Psoas muscle (tissue), 8 donors: ENCODE results near the gene RPS2. TPM values are rescaled to one million over a fixed set of nuclear protein-coding genes. Genes with fewer than 3 reads are reported as not detected.

Experiments used
- ATAC-seq, 4 donors: fragments of 200-7000 bp; cut with Tn5 transposase; one replicate each; pipeline ENCODE4 v1.9.1; 2020; ENCODE audit warnings: moderate library complexity in 3 of 4, mild to moderate bottlenecking in 2 of 4
- DNase-seq, 2 donors: peaks; one replicate each; pipeline ENCODE4 v3.0.0-alpha.2; 2020
- H3K27ac ChIP-seq: fragments of 200-600 bp; one replicate; pipeline ENCODE4 v1.8.0; 2022
- H3K27me3 ChIP-seq, 3 donors: fragments of 200-600 bp in 1 of 3; one replicate each; pipeline versions ENCODE4 v1.6.1 to v1.8.0; 2013 to 2022; ENCODE audit warnings: low read length in 2 of 3, mild to moderate bottlenecking in 2 of 3, moderate library complexity in 1 of 3; ENCODE audit not compliant: insufficient read depth in 3 of 3
- H3K36me3 ChIP-seq, 2 donors: fragments of 200-600 bp in 1 of 2; one replicate each; pipeline versions ENCODE4 v1.6.1 to v1.8.0; 2013 to 2022; ENCODE audit warnings: low read depth in 1 of 2, mild to moderate bottlenecking in 1 of 2, moderate library complexity in 1 of 2; ENCODE audit not compliant: insufficient read depth in 1 of 2
- H3K4me1 ChIP-seq: fragments of 200-600 bp; one replicate; pipeline ENCODE4 v1.8.0; 2022
- H3K4me3 ChIP-seq: fragments of 200-600 bp; one replicate; pipeline ENCODE4 v1.8.0; 2022; ENCODE audit warnings: mild to moderate bottlenecking
- H3K9me3 ChIP-seq: fragments of 200-600 bp; one replicate; pipeline ENCODE4 v1.8.0; 2022
- WGBS, 3 donors: extraction: QIAGEN DNeasy Blood & Tissue Kit; methylation state at CpG; one replicate each; pipeline versions ENCODE4 v1.1.6 to v1.1.7; 2013; 5-methylcytosine and 5-hydroxymethylcytosine counted together
- intact Hi-C, 2 donors: fragments of 100-400 bp; cut with DNase I; formaldehyde crosslinking; loops; one replicate each; pipeline versions ENCODE4 v1.11.0 to v1.14.2; 2022
- polyA plus RNA-seq, 3 donors: library from polyadenylated mRNA; stranded (reverse); fragments of 200-250 nt; gene quantifications; one replicate each; pipeline ENCODE4 v1.2.3, GENCODE V29; 2013
- total RNA-seq, 4 donors: library from RNA; stranded (reverse); fragmentation: NEBNext Ultra II Directional in 2 of 4; extraction: Animal tissue kit (Norgen Biotek cat#: 25700) in 2 of 4; gene quantifications; one replicate each; pipeline versions ENCODE4 v1.2.1 to v1.2.4, GENCODE V29; 2021 to 2023
- TF ChIP-seq, protein P1 (sequence below): fragments of 200-600 bp; IDR thresholded peaks from one replicate; pipeline ENCODE4 v1.8.0; 2022; ENCODE audit warnings: antibody characterized with exemption
- donor health status: healthy with polysubstance abuse.
- donor health status: DM: no; HTN: no; CAD: no; lungs with moderate emphysema.
- donor health status: Bipolar disorder and iron deficiency.
- donor health status: healthy.
- donor health status: DM: yes; HTN: yes; CAD: no.
- donor health status: DM: no; HTN: no; CAD: no.
- donor health status: DM: no; HTN: no; CAD: no.
- donor health status: DM: yes; HTN: yes; CAD: no.

Gene RPS2
- total and polyA plus RNA-seq, 7 donors = 1,044 to 3,940 (median 1,902) TPM

DNA sequence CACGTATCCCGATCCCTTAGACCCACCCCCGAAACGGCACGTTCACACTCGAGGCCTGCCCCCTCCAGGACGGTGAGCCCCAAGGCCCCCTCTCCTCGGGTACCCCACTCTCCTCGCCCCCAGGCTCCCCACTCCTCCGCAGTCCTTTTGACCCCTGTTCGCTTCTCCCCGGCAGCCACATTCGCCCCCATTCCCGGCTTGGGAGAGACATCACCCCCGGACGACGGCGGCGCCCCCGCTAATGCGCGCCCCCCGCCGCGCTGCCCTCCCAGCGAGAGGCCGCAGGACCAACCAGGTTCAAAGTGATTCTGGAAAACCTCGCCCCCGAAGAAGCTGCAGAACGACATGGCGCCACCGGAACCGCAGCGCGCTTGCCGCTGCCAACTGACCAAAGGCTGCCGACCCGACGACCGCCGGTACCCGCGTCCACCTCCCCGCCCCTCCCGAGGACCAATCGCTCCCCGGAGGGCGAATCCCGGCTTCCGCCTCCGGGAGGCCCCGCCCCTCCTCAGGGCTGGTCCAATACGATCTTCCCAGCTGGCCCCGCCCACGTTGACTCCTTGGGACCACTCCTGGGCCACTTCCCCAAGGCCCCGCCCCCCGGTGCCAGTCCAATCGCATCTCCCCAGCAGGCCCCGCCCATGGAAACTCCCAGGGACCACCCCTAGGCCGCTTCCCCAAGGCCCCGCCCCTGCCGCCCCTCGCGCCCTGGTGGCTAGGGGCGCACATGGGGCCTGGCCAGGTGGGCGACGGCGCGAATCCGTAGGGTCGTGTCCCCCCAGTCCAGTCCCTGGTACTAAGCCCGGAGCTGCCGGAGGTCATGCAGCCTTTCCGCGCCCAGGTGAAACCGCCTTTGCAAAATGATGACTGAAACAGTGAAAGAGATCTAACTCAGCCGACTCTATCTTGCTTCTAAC, 21.6 kb downstream of the RPS2 start, which contains the start of gene MSRB1:
TSS of gene MSRB1 (minus strand) at position 390 of the 917 bp plus-strand sequence. CDS start at position 347, 43 bp downstream.
- Histone ChIP-seq H3K9me3 (no peaks in the 10 kb centered on the region), H3K36me3 (peaks cover 7 to 36% of the 10 kb centered on the region in 2 donors), H3K4me3 (peak within 1 kb of the TSS; percentile 85), H3K4me1 (peaks cover 65% of the 10 kb centered on the region), H3K27ac (peak within 1 kb of the TSS; percentile 89), H3K27me3 (no peaks in the 10 kb centered on the region)
- 1 to 3% (median 3%) methylated on average over 53 to 77 of the region's 77 CpGs for whole genome bisulfite sequencing, 3 donors
- intact Hi-C loops = loop anchor here in 1 of 2 donors (10.0 kb wide), 1 partner anchor 168 kb away; the partner anchor contains the start of genes EME2, MRPS34 and NME3
- DNase-seq (peak; percentile 100), ATAC-seq (peak; percentile 83 to 86 (median 84))
- TF ChIP-seq, protein P1, sequence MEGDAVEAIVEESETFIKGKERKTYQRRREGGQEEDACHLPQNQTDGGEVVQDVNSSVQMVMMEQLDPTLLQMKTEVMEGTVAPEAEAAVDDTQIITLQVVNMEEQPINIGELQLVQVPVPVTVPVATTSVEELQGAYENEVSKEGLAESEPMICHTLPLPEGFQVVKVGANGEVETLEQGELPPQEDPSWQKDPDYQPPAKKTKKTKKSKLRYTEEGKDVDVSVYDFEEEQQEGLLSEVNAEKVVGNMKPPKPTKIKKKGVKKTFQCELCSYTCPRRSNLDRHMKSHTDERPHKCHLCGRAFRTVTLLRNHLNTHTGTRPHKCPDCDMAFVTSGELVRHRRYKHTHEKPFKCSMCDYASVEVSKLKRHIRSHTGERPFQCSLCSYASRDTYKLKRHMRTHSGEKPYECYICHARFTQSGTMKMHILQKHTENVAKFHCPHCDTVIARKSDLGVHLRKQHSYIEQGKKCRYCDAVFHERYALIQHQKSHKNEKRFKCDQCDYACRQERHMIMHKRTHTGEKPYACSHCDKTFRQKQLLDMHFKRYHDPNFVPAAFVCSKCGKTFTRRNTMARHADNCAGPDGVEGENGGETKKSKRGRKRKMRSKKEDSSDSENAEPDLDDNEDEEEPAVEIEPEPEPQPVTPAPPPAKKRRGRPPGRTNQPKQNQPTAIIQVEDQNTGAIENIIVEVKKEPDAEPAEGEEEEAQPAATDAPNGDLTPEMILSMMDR = no peak

DNA sequence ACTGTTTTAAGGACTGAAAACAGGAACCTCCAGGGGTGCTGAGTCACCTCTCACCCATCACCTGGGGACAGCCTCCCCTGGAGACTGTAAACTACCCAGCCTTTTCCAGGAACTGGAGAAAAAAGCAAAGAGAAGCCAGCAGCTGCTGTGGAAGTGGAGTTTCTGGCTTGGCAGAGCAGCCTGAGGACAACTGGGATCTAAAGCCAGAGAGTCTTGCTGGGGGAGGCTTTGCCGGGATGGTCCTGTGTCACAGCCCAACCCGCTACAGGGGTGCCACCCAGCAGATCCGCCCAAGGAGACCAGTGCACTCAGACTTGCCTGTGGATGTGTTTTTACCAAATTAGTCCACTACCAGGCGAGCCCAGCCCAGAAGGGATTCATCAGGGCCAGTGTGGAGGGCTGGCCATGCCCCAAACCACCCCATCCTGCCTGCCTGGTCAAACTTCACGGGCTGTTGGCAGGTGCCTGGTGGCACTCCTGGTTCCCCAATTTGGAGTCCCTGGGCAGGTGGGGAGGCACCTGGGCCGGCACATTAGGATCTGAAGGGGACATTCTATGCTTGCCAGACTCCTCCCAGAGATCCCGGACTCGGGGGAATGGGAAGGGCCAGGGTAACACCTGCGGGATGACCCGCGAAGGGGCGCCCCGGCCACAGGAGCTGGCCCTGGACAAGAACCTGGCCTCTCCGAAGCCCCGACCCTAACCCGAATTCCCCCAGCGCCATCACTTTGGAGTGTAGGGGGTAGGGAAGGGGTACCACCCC, 22.4 kb downstream of the RPS2 start:
- TF ChIP-seq, protein P1 = no peak
- Histone ChIP-seq H3K9me3 (no peaks in the 10 kb centered on the region), H3K36me3 (peaks cover 7 to 45% of the 10 kb centered on the region in 2 donors), H3K4me1 (peaks cover 60% of the 10 kb centered on the region), H3K27me3 (no peaks in the 10 kb centered on the region), H3K4me3 (peak overlapping the region; percentile 85), H3K27ac (peak overlapping the region; percentile 89)
- 4 to 10% (median 9%) methylated on average over 15 to 17 of the region's 17 CpGs for WGBS, 3 donors
- DNase-seq (no peak), ATAC-seq (peak; percentile 0 to 18 (median 4))
- intact Hi-C loops = loop anchor here in 1 of 2 donors (10.0 kb wide), 1 partner anchor 167 kb away; the partner anchor contains the start of genes EME2, MRPS34 and NME3

DNA sequence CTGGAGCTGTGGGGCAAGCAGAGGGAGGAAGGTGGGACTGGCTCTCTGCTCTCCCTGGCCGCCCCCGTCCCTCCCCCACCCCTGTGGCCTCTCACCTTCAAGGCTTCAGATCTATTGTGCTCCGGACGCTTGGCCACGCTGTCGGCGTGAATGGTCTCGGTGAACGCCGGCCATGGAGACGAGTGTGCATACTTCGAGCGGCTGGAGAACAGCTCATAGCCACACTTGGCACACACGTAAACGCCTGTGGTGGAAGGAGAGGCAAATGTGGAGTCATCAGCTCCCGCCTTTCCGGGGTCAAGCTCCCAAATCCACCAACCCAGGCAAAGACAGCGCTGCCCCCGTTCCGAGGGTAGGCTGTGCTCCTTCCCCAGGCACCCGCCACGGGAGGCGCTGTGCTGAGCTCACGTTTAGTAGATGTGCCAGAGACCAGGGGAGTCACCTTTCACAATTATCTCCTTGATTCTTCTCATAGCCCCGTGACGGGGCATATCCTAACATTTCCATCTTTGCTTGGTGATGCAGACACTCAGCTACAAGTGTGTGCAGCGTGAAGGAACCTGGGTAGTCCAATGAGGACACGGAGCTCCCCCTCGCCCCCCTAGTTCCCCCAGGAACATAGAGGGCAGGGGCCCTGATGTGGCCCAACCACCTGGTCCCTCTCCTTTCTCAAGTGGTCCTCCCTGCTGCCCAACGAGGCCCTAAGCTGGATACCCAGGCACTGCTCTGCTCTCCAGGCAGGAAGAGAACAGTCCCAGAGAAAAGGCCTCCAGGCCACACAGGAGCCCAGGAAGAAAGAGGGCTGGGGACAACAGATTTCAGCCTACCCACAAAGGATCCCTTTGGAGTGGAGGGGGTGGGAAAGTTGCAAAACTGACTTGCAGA, 23.2 kb downstream of the RPS2 start:
- Histone ChIP-seq H3K4me3 (peak overlapping the region; percentile 85), H3K36me3 (peaks cover 7 to 46% of the 10 kb centered on the region in 2 donors), H3K27ac (peak overlapping the region; percentile 89), H3K4me1 (peaks cover 54% of the 10 kb centered on the region), H3K27me3 (no peaks in the 10 kb centered on the region), H3K9me3 (no peaks in the 10 kb centered on the region)
- DNase-seq (peak; percentile 65 to 87), ATAC-seq (peak; percentile 53 to 62 (median 57))
- intact Hi-C loops = loop anchor here in 1 of 2 donors (10.0 kb wide), 1 partner anchor 167 kb away; the partner anchor contains the start of genes EME2, MRPS34 and NME3
- TF ChIP-seq, protein P1 = peak; percentile 49
- WGBS, 3 donors = 57 to 69% (median 62%) methylated on average over 30 of the region's 30 CpGs
